HT-29 (cell line): ENCODE data around the gene FBXW7. TPM values are rescaled to one million over a fixed set of nuclear protein-coding genes. Genes with fewer than 3 reads are reported as not detected.

ENCODE experiments used
- DNase-seq: peaks from one replicate; pipeline ENCODE4 v3.0.0-alpha.2; 2015; ENCODE audit warnings: low spot score
- total RNA-seq: library from RNA; depleted of rRNA; stranded (reverse); fragments of >200 nt; shearing (Covaris generic); gene quantifications from 2 replicates; pipeline ENCODE4 v1.2.3, GENCODE V29; 2014

FBXW7 gene
- total RNA-seq, 1 experiment from 2014 or later, result 20.4 TPM

GRCh38 chr4:152510349-152511147 is 25.3 kb downstream of the FBXW7 start:
- DNase-seq, result no peak

GRCh38 chr4:152509595-152510225 is 26.2 kb downstream of the FBXW7 start:
- no peak for DNase-seq

- no peak for DNase-seq
Measured at GRCh38 chr4:152508818-152509217, 27.1 kb downstream of the FBXW7 start.

- DNase-seq, result no peak
Measured at GRCh38 chr4:152508386-152508785, 27.5 kb downstream of the FBXW7 start.

- no peak for DNase-seq
Measured at GRCh38 chr4:152503653-152504290, 32.1 kb downstream of the FBXW7 start.

- no peak for DNase-seq
Measured at GRCh38 chr4:152501846-152502536, 33.9 kb downstream of the FBXW7 start.

GRCh38 chr4:152500800-152501434 is 35.0 kb downstream of the FBXW7 start:
- DNase-seq, result peak; percentile 89

- DNase-seq, result no peak
Measured at GRCh38 chr4:152500275-152500674, 35.6 kb downstream of the FBXW7 start.

GRCh38 chr4:152499344-152499743 is 36.5 kb downstream of the FBXW7 start:
- DNase-seq, result no peak

- DNase-seq, result no peak
Measured at GRCh38 chr4:152494020-152494419, 41.9 kb downstream of the FBXW7 start.

GRCh38 chr4:152488246-152488645 is 47.6 kb downstream of the FBXW7 start:
- DNase-seq, result no peak

- peak; percentile 27 for DNase-seq
Measured at GRCh38 chr4:152486429-152487389, 49.2 kb downstream of the FBXW7 start.

- peak; percentile 83 for DNase-seq
Measured at GRCh38 chr4:152485726-152486276, 50.1 kb downstream of the FBXW7 start.

- no peak for DNase-seq
Measured at GRCh38 chr4:152482211-152482610, 53.7 kb downstream of the FBXW7 start.

GRCh38 chr4:152480901-152481300 is 55.0 kb downstream of the FBXW7 start:
- DNase-seq, result no peak

GRCh38 chr4:152480326-152480725 is 55.6 kb downstream of the FBXW7 start:
- DNase-seq, result no peak

GRCh38 chr4:152479428-152480026 is 56.4 kb downstream of the FBXW7 start:
- DNase-seq, result no peak

- DNase-seq, result no peak
Measured at GRCh38 chr4:152478461-152479237, 57.2 kb downstream of the FBXW7 start.

GRCh38 chr4:152476796-152477195 is 59.1 kb downstream of the FBXW7 start:
- DNase-seq, result no peak
